GM19193 (cell line): ENCODE measurements around the gene GDNF.

ENCODE experiments used
- POLR2A ChIP-seq: IDR thresholded peaks from 4 replicates; pipeline ENCODE4 v1.6.1; 2011; ENCODE audit not compliant: insufficient read depth, insufficient read length; ENCODE audit errors: extremely low read depth

The GDNF gene

GRCh38 chr5:37835380-37835973 lies 4.4 kb downstream of the GDNF start:
- no peak for TF ChIP-seq POLR2A

GRCh38 chr5:37834542-37835379 lies 5.1 kb downstream of the GDNF start:
- no peak for TF ChIP-seq POLR2A

- no peak for TF ChIP-seq POLR2A
Observed at GRCh38 chr5:37833990-37834389, 5.9 kb downstream of the GDNF start.

- TF ChIP-seq POLR2A, result no peak
Observed at GRCh38 chr5:37831821-37832534, 7.9 kb downstream of the GDNF start.

- TF ChIP-seq POLR2A, result no peak
Observed at GRCh38 chr5:37830348-37830747, 9.5 kb downstream of the GDNF start.

- TF ChIP-seq POLR2A, result no peak
Observed at GRCh38 chr5:37825334-37825915, 14.4 kb downstream of the GDNF start.

- no peak for TF ChIP-seq POLR2A
Observed at GRCh38 chr5:37823433-37824152, 16.2 kb downstream of the GDNF start.

GRCh38 chr5:37816883-37817282 lies 23.0 kb downstream of the GDNF start:
- TF ChIP-seq POLR2A, result no peak

- TF ChIP-seq POLR2A, result no peak
Observed at GRCh38 chr5:37816331-37816730, 23.5 kb downstream of the GDNF start.

- TF ChIP-seq POLR2A, result no peak
Observed at GRCh38 chr5:37815913-37816312, 23.9 kb downstream of the GDNF start.

GRCh38 chr5:37814699-37815098 lies 25.1 kb downstream of the GDNF start:
- TF ChIP-seq POLR2A, result no peak

GRCh38 chr5:37812365-37812764 lies 27.5 kb downstream of the GDNF start:
- TF ChIP-seq POLR2A, result no peak

- TF ChIP-seq POLR2A, result no peak
Observed at GRCh38 chr5:37811866-37812265, 28.0 kb downstream of the GDNF start.

- TF ChIP-seq POLR2A, result no peak
Observed at GRCh38 chr5:37810311-37810710, 29.5 kb downstream of the GDNF start.

- TF ChIP-seq POLR2A, result no peak
Observed at GRCh38 chr5:37808945-37809344, 30.9 kb downstream of the GDNF start.
